CD8-positive, alpha-beta memory T cell (primary cell): ENCODE results near the gene C10orf71. TPM values are rescaled to one million over a fixed set of nuclear protein-coding genes. Genes with fewer than 3 reads are reported as not detected.

ENCODE experiments used
- CTCF ChIA-PET: fragments of 350-600 bp; sonication (Branson Sonifier 250); formaldehyde crosslinking; loops from one replicate; lab custom pipeline; 2021; ENCODE audit warnings: antibody characterized with exemption; lab: Charles Lee
- POLR2A ChIA-PET: fragments of 350-600 bp; sonication (Branson Sonifier 250); formaldehyde crosslinking; loops from one replicate; lab custom pipeline; 2021; ENCODE audit warnings: antibody characterized with exemption; lab: Charles Lee
- DNase-seq, 5 donors: peaks; one replicate each; pipeline versions ENCODE4 v3.0.0 to v3.0.0-alpha.2; 2020 to 2022; ENCODE audit warnings: mixed read lengths in 1 of 5
- H3K27ac ChIP-seq: one replicate; pipeline ENCODE4 v1.7.0; 2013; ENCODE audit warnings: low read depth, mild to moderate bottlenecking, low read length, moderate library complexity
- H3K27me3 ChIP-seq: 2 replicates; pipeline ENCODE4 v1.7.0; 2013; ENCODE audit warnings: low read length, mild to moderate bottlenecking; ENCODE audit not compliant: insufficient read depth, poor library complexity, severe bottlenecking
- H3K36me3 ChIP-seq: 2 replicates; pipeline ENCODE4 v1.7.0; 2013; ENCODE audit warnings: mild to moderate bottlenecking, low read length, moderate library complexity; ENCODE audit not compliant: insufficient read depth
- H3K4me1 ChIP-seq: 2 replicates; pipeline ENCODE4 v1.7.0; 2013; ENCODE audit warnings: mild to moderate bottlenecking, low read length, moderate library complexity; ENCODE audit not compliant: insufficient read depth
- H3K4me3 ChIP-seq: 2 replicates; pipeline ENCODE4 v1.7.0; 2013; ENCODE audit warnings: mild to moderate bottlenecking, low read length
- H3K9me3 ChIP-seq: 2 replicates; pipeline ENCODE4 v1.7.0; 2013; ENCODE audit warnings: mild to moderate bottlenecking, low read length
- H3K27ac Mint-ChIP-seq, 8 donors: one replicate each; pipeline ENCODE4 v1.8.0; 2020 to 2021; ENCODE audit warnings: mixed read lengths in 8 of 8, mild to moderate bottlenecking in 6 of 8, inconsistent platforms in 3 of 8, moderate library complexity in 3 of 8
- H3K27me3 Mint-ChIP-seq, 2 donors: one replicate each; pipeline ENCODE4 v1.8.0; 2020 to 2021; ENCODE audit warnings: mixed read lengths in 2 of 2, mild to moderate bottlenecking in 1 of 2, moderate library complexity in 1 of 2
- H3K36me3 Mint-ChIP-seq, 3 donors: one replicate each; pipeline ENCODE4 v1.8.0; 2020 to 2021; ENCODE audit warnings: mixed read lengths in 3 of 3, inconsistent platforms in 1 of 3, mild to moderate bottlenecking in 1 of 3
- H3K4me1 Mint-ChIP-seq, 3 donors: one replicate each; pipeline ENCODE4 v1.8.0; 2020 to 2021; ENCODE audit warnings: mixed read lengths in 3 of 3, inconsistent platforms in 1 of 3, mild to moderate bottlenecking in 1 of 3
- H3K4me3 Mint-ChIP-seq, 7 donors: one replicate each; pipeline ENCODE4 v1.8.0; 2020 to 2021; ENCODE audit warnings: mixed read lengths in 7 of 7, mild to moderate bottlenecking in 6 of 7, moderate library complexity in 4 of 7, inconsistent platforms in 2 of 7
- H3K9me3 Mint-ChIP-seq, 5 donors: one replicate each; pipeline ENCODE4 v1.8.0; 2020 to 2022; ENCODE audit warnings: mixed read lengths in 5 of 5, mild to moderate bottlenecking in 3 of 5, moderate library complexity in 2 of 5, inconsistent platforms in 1 of 5
- polyA plus RNA-seq: library from polyadenylated mRNA; unstranded; fragments of 300-500 nt; fragmentation: Illumina TruSeq; gene quantifications from one replicate; pipeline ENCODE4 v1.2.3, GENCODE V29; 2021
- total RNA-seq, 2 experiments: library from RNA; stranded (reverse); gene quantifications; one replicate each; pipeline ENCODE4 v1.2.3, GENCODE V29; 2021

C10orf71 gene
- total and polyA plus RNA-seq, 3 experiments from 2014 or later, result not detected

GRCh38 chr10:49292565-49293207 is 6.3 kb upstream of the C10orf71 start:
- no peaks in the 10 kb centered on the region for H3K36me3 ChIP-seq
- no peaks in the 10 kb centered on the region for H3K9me3 Mint-ChIP-seq
- no peaks in the 10 kb centered on the region for H3K36me3 Mint-ChIP-seq
- H3K4me3 Mint-ChIP-seq, result no peak overlapping the region
- H3K27ac ChIP-seq, result no peak overlapping the region
- H3K27me3 ChIP-seq, result no peaks in the 10 kb centered on the region
- no peak overlapping the region for H3K27ac Mint-ChIP-seq
- no peak for DNase-seq
- POLR2A ChIA-PET, result no interaction called here
- peaks cover 0 to 6% of the 10 kb centered on the region in 2 donors for H3K27me3 Mint-ChIP-seq
- H3K4me3 ChIP-seq, result no peak overlapping the region
- no peaks in the 10 kb centered on the region for H3K9me3 ChIP-seq
- H3K4me1 ChIP-seq, result no peaks in the 10 kb centered on the region
- CTCF ChIA-PET, result no interaction called here
- H3K4me1 Mint-ChIP-seq, result no peaks in the 10 kb centered on the region

GRCh38 chr10:49293208-49293603 is 5.8 kb upstream of the C10orf71 start:
- Mint-ChIP-seq H3K4me3 (no peak overlapping the region), H3K27me3 (peaks cover 0 to 6% of the 10 kb centered on the region in 2 donors), H3K4me1 (no peaks in the 10 kb centered on the region), H3K9me3 (no peaks in the 10 kb centered on the region), H3K36me3 (no peaks in the 10 kb centered on the region), H3K27ac (no peak overlapping the region)
- Histone ChIP-seq H3K9me3 (no peaks in the 10 kb centered on the region), H3K27ac (no peak overlapping the region), H3K27me3 (no peaks in the 10 kb centered on the region), H3K4me3 (no peak overlapping the region), H3K4me1 (no peaks in the 10 kb centered on the region), H3K36me3 (no peaks in the 10 kb centered on the region)
- CTCF ChIA-PET, result no interaction called here
- no peak for DNase-seq
- POLR2A ChIA-PET, result no interaction called here

- Mint-ChIP-seq H3K4me3 (no peak overlapping the region), H3K27ac (no peak overlapping the region), H3K27me3 (peaks cover 0 to 6% of the 10 kb centered on the region in 2 donors), H3K4me1 (no peaks in the 10 kb centered on the region), H3K36me3 (no peaks in the 10 kb centered on the region), H3K9me3 (no peaks in the 10 kb centered on the region)
- POLR2A ChIA-PET, result no interaction called here
- no peak overlapping the region for H3K27ac ChIP-seq
- no peak for DNase-seq
- H3K27me3 ChIP-seq, result no peaks in the 10 kb centered on the region
- no peaks in the 10 kb centered on the region for H3K4me1 ChIP-seq
- no peaks in the 10 kb centered on the region for H3K36me3 ChIP-seq
- CTCF ChIA-PET, result no interaction called here
- no peaks in the 10 kb centered on the region for H3K9me3 ChIP-seq
- no peak overlapping the region for H3K4me3 ChIP-seq
Observed at GRCh38 chr10:49294731-49295130, 4.2 kb upstream of the C10orf71 start.

- Mint-ChIP-seq H3K4me1 (peaks cover 0 to 2% (median 0%) of the 10 kb centered on the region in 3 donors), H3K36me3 (no peaks in the 10 kb centered on the region), H3K4me3 (no peak overlapping the region), H3K9me3 (no peaks in the 10 kb centered on the region), H3K27ac (no peak overlapping the region), H3K27me3 (peaks cover 0 to 6% of the 10 kb centered on the region in 2 donors)
- Histone ChIP-seq H3K27ac (no peak overlapping the region), H3K4me3 (no peak overlapping the region), H3K36me3 (no peaks in the 10 kb centered on the region), H3K9me3 (no peaks in the 10 kb centered on the region), H3K27me3 (no peaks in the 10 kb centered on the region), H3K4me1 (no peaks in the 10 kb centered on the region)
- ChIA-PET POLR2A (no interaction called here), CTCF (no interaction called here)
- no peak for DNase-seq
Observed at GRCh38 chr10:49295297-49295696, 3.7 kb upstream of the C10orf71 start.

GRCh38 chr10:49296382-49296781 is 2.6 kb upstream of the C10orf71 start:
- Mint-ChIP-seq H3K36me3 (no peaks in the 10 kb centered on the region), H3K4me3 (no peak overlapping the region), H3K27ac (no peak overlapping the region), H3K27me3 (peaks cover 0 to 4% of the 10 kb centered on the region in 2 donors), H3K9me3 (no peaks in the 10 kb centered on the region), H3K4me1 (peaks cover 0 to 2% (median 0%) of the 10 kb centered on the region in 3 donors)
- Histone ChIP-seq H3K27me3 (no peaks in the 10 kb centered on the region), H3K4me1 (no peaks in the 10 kb centered on the region), H3K27ac (no peak overlapping the region), H3K9me3 (no peaks in the 10 kb centered on the region), H3K4me3 (no peak overlapping the region), H3K36me3 (no peaks in the 10 kb centered on the region)
- no peak for DNase-seq
- ChIA-PET POLR2A (no interaction called here), CTCF (no interaction called here)

- Histone ChIP-seq H3K36me3 (no peaks in the 10 kb centered on the region), H3K4me1 (no peaks in the 10 kb centered on the region), H3K4me3 (no peak overlapping the region), H3K9me3 (no peaks in the 10 kb centered on the region), H3K27ac (peak overlapping the region; percentile 85), H3K27me3 (no peaks in the 10 kb centered on the region)
- peaks cover 0 to 4% of the 10 kb centered on the region in 2 donors for H3K27me3 Mint-ChIP-seq
- DNase-seq, result no peak
- H3K9me3 Mint-ChIP-seq, result no peaks in the 10 kb centered on the region
- H3K4me1 Mint-ChIP-seq, result peaks cover 0 to 2% (median 0%) of the 10 kb centered on the region in 3 donors
- H3K27ac Mint-ChIP-seq, result no peak overlapping the region
- no peak overlapping the region for H3K4me3 Mint-ChIP-seq
- CTCF ChIA-PET, result no interaction called here
- H3K36me3 Mint-ChIP-seq, result no peaks in the 10 kb centered on the region
- POLR2A ChIA-PET, result no interaction called here
Observed at GRCh38 chr10:49296836-49297235, 2.1 kb upstream of the C10orf71 start.

GRCh38 chr10:49297818-49298670 is 926 bp upstream of the C10orf71 start:
- no peaks in the 10 kb centered on the region for H3K27me3 ChIP-seq
- ChIA-PET POLR2A (no interaction called here), CTCF (no interaction called here)
- no peaks in the 10 kb centered on the region for H3K4me1 ChIP-seq
- peaks cover 0 to 2% of the 10 kb centered on the region in 2 donors for H3K27me3 Mint-ChIP-seq
- no peaks in the 10 kb centered on the region for H3K9me3 Mint-ChIP-seq
- peaks cover 0 to 2% (median 0%) of the 10 kb centered on the region in 3 donors for H3K4me1 Mint-ChIP-seq
- H3K4me3 Mint-ChIP-seq, result no peak overlapping the region
- H3K27ac Mint-ChIP-seq, result peak overlapping the region in 1 of 8 donors; percentile 9
- H3K27ac ChIP-seq, result peak overlapping the region; percentile 85
- H3K36me3 ChIP-seq, result no peaks in the 10 kb centered on the region
- no peaks in the 10 kb centered on the region for H3K36me3 Mint-ChIP-seq
- no peak overlapping the region for H3K4me3 ChIP-seq
- H3K9me3 ChIP-seq, result no peaks in the 10 kb centered on the region
- no peak for DNase-seq

- POLR2A ChIA-PET, result no interaction called here
- Histone ChIP-seq H3K36me3 (no peaks in the 10 kb centered on the region), H3K4me1 (no peaks in the 10 kb centered on the region), H3K27me3 (no peaks in the 10 kb centered on the region), H3K27ac (peak overlapping the region; percentile 85), H3K4me3 (no peak overlapping the region), H3K9me3 (no peaks in the 10 kb centered on the region)
- Mint-ChIP-seq H3K4me1 (peaks cover 0 to 2% (median 0%) of the 10 kb centered on the region in 3 donors), H3K27me3 (peaks cover 0 to 2% of the 10 kb centered on the region in 2 donors), H3K4me3 (no peak overlapping the region), H3K36me3 (no peaks in the 10 kb centered on the region), H3K27ac (no peak overlapping the region), H3K9me3 (no peaks in the 10 kb centered on the region)
- CTCF ChIA-PET, result no interaction called here
- DNase-seq, result no peak
Observed at GRCh38 chr10:49298671-49298982, 343 bp upstream of the C10orf71 start.
